C4-2B (cell line): ENCODE data around the gene TCF4.

Experiments used
- CTCF ChIP-seq: fragments of 450-650 bp; conservative IDR thresholded peaks from 2 replicates; pipeline ENCODE4 v1.5.1; 2017; ENCODE audit warnings: mild to moderate bottlenecking
- ZFX ChIP-seq: fragments of 450-650 bp; IDR thresholded peaks from 2 replicates; pipeline ENCODE4 v1.6.1; 2017

- TF ChIP-seq CTCF (no peak), ZFX (no peak)
These were observed 277.1 kb downstream of the TCF4 start for GRCh38 chr18:55310863-55311262.
